ENCODE measurements around the gene LRRC25. TPM values are rescaled to one million over a fixed set of nuclear protein-coding genes. Genes with fewer than 3 reads are reported as not detected.

LRRC25 gene
- total and polyA plus RNA-seq, 10 of the 15 experiments (the other 5 are each of a cell fraction or from before 2014, with no cell fraction given) = 0.38 to 2.9 (median 1.2) TPM

GRCh38 chr19:18393836-18394235, 3.6 kb downstream of the LRRC25 start:
- Histone ChIP-seq H3K27me3 (replicated peaks in 1 of 2; ENCODE audit: control insufficient read depth in 2 of 2, insufficient read depth in 2 of 2, low read length in 1 of 2) (no peaks in the 10 kb centered on the region), H3K4me2 (ENCODE audit: control insufficient read depth, insufficient read depth) (peak overlapping the region; percentile 38; the same call in 1 of the 2 replicates), H4K20me1 (ENCODE audit: control insufficient read depth, insufficient read depth) (no peaks in the 10 kb centered on the region), H3K4me1 (ENCODE audit: control insufficient read depth, insufficient read depth, low read length) (peaks cover 27% of the 10 kb centered on the region), H2AFZ (ENCODE audit: control insufficient read depth, low read depth, low read length) (no peak overlapping the region), H3K36me3 (ENCODE audit: control insufficient read depth in 2 of 2, insufficient read depth in 2 of 2, low read length in 1 of 2) (no peaks in the 10 kb centered on the region), H3K27ac (ENCODE audit: control insufficient read depth, insufficient read depth) (no peak overlapping the region), H3K9ac (ENCODE audit: control insufficient read depth, insufficient read depth, low read length) (no peak overlapping the region), H3K9me3 (replicated peaks; ENCODE audit: control insufficient read depth, insufficient read depth, low read length) (no peaks in the 10 kb centered on the region; the same call in 2 of the 3 replicates), H3K79me2 (ENCODE audit: control insufficient read depth, insufficient read depth, low read length) (no peaks in the 10 kb centered on the region), H3K4me3 (no peak overlapping the region)
- POLR2A ChIA-PET = interaction anchor here (0.8 kb wide), 2 partner anchors 52 to 89 kb away, joined by 3 to 4 read pairs; no protein-coding TSS in a partner anchor
- DNase-seq (ENCODE audit: low read depth, low spot score) = no peak
- RAD21 ChIA-PET (ENCODE audit: unreplicated experiment) = no interaction called here
- CTCF ChIA-PET = interaction anchor here (1.2 to 9.4 kb wide), 3 partner anchors 15 to 281 kb away, joined by 3 to 144 read pairs (median 49); no protein-coding TSS in a partner anchor
- peak; percentile 41 for ATAC-seq
- no peak for FAIRE-seq
- no TSS peak for BruUV-seq (replicated peaks)
- intact Hi-C loops (cut with micrococcal nuclease; ENCODE audit: unreplicated experiment) (no loop called here), in situ Hi-C loops (cut with MboI) (no loop called here)
- SMC1A ChIA-PET (ENCODE audit: uncharacterized antibody, unreplicated experiment) = interaction anchor here (2.2 kb wide), 1 partner anchor 20 kb away, joined by 6 read pairs; no protein-coding TSS in a partner anchor
- TF ChIP-seq ZBTB40 (IDR thresholded peaks at IDR 0.05; ENCODE audit: borderline replicate concordance) = no peak
- TF ChIP-seq SPI1 (IDR thresholded peaks at IDR 0.05; ENCODE audit: borderline replicate concordance, insufficient read depth, low read depth, low read length) = peak; percentile 38; the same call in 1 of the 2 replicates
- TF ChIP-seq POU2F2 (IDR thresholded peaks at IDR 0.05; ENCODE audit: borderline replicate concordance, low read depth, low read length) = peak; percentile 87; the same call in 1 of the 3 replicates
- TF ChIP-seq ZNF687 (IDR thresholded peaks at IDR 0.05) = 0 out of 2 replicates have a peak, but pooled peaks have one; percentile 23
- TF ChIP-seq E2F4 (IDR thresholded peaks at IDR 0.05; ENCODE audit: low read depth, low read length) = no peak
- 50% methylated on average over 7 of the region's 7 CpGs for WGBS (ENCODE audit: insufficient coverage, insufficient replicate concordance, low lambda C conversion rate, missing lambda C conversion rate)
